GM18519 (cell line): ENCODE data around the gene LGR5.
"Not testable (repeated sequence)": the region's sequence is repeated elsewhere in the genome, so short reads cannot be mapped to it uniquely, and the experiment has no call there.

Source experiments
- ATAC-seq: cut with Tn5 transposase; IDR thresholded peaks from one replicate; pipeline ENCODE4 v1.9.1; 2021; ENCODE audit warnings: mild to moderate bottlenecking, moderate library complexity; ENCODE audit not compliant: unreplicated experiment, low FRiP score

The LGR5 gene

GRCh38 chr12:71472441-71472911 lies 32.9 kb downstream of the LGR5 start:
- no peak for ATAC-seq

- no peak for ATAC-seq
Measured at GRCh38 chr12:71474791-71475190, 35.2 kb downstream of the LGR5 start.

DNA sequence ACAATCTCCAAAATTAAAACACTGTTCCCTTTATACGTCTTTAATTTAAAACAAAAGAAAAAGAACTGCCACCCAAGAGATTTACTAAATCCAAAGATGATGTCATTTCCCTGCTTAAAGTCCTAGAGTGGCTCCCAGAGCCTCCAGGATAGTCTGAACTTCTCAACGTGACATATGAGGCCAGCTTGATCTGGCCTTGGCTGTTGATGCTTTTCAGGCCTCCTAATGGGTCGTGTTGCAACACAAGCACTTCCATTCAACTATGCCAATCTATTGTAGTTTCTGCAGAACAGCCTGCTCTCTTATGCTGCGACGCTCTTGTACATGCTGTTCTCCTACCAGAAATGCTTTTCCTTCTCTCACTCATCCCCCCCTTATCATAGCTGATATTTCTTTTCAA lies 35.7 kb downstream of the LGR5 start:
- ATAC-seq = no peak

DNA sequence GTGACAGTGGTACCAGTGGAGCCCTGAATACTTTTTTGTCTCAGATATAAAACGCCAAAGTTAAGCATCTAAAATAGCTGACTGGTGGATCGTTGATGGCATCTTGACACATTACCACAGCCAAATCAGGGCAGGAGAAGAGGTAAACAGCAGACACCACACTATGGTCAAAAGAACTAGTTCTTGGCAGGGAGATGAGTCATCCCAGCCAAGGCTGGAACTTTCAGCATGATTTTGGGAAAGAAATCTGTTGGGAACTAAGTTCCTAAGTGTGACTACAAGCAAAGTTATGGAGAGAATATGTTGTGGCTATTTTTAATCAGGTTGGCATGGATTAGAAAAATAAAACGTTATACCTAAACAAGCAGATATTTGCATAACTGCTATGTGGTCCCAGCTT lies 36.9 kb downstream of the LGR5 start:
- ATAC-seq = no peak

- ATAC-seq = no peak
Measured at GRCh38 chr12:71477609-71478008, 38.0 kb downstream of the LGR5 start.

- ATAC-seq = no peak
Measured at GRCh38 chr12:71478270-71478669, 38.7 kb downstream of the LGR5 start.

DNA sequence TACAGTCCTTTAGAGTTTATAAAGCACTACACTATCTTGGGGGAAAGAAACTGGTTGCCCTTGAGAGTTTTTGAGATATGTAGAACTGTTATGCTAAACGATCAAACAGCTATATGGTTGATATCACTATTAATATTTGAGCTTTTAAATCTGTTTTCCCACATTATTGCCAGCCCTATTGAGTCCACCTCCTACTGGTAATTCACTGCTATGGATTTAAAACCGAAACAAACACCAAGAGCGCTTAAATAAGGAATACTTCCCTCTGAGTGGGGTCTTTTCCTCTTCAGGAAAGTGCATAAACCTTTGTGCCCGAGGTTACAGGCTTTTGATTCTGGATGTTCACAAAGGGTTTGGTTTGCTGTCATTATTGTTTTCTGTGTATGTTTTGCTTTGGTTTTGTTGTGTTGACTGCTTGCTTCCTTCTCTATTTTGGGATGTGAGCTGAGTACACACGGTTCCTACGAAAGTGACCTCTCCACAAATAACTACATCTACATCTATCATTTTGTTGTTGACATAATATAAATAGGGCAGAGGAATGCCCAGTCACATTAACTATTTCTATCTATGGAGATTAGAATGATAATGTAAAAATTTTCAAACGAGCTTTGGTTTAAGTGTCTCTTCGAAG lies 44.8 kb downstream of the LGR5 start:
- ATAC-seq = no peak

DNA sequence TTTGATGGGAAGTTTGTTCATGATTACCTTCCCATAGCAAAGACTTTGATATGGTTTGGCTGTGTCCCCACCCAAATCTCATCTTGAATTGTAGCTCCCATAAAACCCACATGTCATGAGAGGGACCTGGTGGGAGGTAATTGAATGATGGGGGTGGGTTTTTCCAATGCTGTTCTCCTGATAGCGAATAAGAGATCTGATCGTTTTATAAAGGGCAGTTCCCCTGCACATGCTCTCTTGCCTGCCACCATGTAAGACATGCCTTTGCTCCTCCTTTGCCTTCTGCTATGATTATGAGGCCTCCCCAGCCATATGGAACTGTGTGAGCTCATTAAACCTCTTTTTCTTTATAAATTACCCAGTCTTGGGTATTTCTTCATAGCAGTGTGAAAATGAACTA lies 51.2 kb downstream of the LGR5 start:
- ATAC-seq = not testable (repeated sequence)

DNA sequence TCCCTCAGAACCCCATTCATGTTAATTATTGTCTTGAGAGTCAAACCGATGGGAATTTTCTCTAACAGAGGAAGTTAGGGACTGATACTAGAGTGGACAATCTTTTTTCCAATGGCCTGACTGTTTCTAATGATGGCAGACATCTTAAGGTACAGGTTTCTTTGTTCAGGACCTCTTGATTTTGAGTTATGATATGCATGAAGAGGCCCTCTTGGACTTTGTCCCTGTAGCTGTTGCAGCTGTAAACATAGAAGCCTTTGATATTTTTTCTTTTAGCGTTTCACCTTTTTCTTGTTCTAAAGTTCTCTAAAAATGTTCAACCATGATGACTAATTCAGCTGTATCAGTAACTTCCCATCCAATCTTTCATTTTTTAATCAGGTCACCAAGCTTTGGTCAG lies 53.0 kb downstream of the LGR5 start:
- no peak for ATAC-seq

DNA sequence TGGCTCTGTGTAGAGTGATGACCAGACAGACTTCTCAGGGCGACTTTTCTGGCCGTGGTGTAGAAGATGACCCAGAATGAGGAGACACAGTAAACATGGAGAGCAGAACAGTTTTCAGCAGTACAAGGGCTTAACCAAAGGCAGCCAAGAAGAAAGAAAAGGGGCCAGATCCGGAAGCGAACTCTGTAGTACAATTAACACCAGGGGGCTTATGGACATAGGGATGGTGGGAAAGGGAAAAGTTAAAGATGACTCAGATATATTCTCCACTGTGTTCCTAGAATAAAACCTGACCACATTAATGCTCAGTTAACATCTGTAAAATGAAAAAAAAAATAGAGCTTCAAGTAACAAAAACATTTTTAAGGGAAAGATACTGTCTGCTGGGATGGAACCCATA lies 60.2 kb downstream of the LGR5 start:
- no peak for ATAC-seq

GRCh38 chr12:71503579-71504391 lies 64.2 kb downstream of the LGR5 start:
- ATAC-seq = no peak

- no peak for ATAC-seq
Measured at GRCh38 chr12:71504476-71504875, 64.9 kb downstream of the LGR5 start.

- no peak for ATAC-seq
Measured at GRCh38 chr12:71509705-71510104, 70.1 kb downstream of the LGR5 start.

- no peak for ATAC-seq
Measured at GRCh38 chr12:71517145-71517846, 77.7 kb downstream of the LGR5 start.

DNA sequence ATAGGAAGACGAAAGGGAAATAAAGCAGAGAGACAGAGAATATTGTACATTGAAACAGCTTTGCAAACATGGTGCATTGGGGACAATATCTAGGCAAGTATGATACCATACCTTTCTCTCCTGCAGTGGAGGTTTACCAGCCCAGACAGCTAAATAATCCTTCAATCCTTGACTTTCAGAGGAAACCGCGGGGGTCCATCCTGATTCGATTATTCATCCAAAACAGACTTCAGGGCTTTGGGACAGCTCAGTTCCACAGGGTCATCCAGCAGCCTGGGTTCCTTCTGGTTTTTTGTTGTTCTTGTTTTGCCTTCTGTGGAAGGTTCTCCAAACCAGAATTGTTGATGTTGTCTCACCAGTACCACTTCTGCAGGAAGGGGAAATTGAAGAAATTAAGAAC lies 81.5 kb downstream of the LGR5 start:
- no peak for ATAC-seq

- no peak for ATAC-seq
Measured at GRCh38 chr12:71524626-71525025, 85.0 kb downstream of the LGR5 start.

GRCh38 chr12:71533703-71534102 lies 94.1 kb downstream of the LGR5 start:
- no peak for ATAC-seq

DNA sequence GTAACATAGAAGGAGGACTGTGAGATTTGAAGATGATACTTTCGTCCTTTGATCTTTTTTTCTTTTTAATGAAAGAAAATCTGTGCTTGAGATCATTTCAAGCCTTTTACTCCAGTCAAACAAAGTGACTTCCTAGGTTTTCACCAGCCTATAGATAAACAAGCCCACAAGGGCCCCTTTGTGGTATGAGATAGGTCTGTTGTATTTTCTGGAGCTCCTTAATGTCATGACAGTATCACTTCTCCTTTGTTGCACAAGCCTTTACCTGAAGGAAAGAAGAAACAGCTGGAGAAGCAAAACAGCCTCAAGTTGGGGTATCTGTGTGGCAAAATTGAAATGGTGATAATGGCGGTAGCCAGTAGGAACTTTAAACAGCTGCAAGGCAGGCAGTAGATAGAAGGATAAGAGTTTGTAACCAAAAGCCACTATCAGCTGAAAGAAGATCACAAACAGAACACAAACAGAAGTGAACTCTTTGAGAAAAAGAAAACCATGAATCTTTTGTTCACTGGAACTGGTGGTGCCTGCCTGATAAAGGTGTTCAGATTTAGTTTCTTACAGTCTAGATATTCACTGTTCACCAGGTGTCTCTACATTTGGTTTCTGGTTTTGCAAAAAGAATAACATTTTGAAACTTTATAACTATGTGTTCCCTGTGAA lies 96.8 kb downstream of the LGR5 start:
- ATAC-seq = peak; percentile 59

- ATAC-seq = no peak
Measured at GRCh38 chr12:71536939-71537622, 97.5 kb downstream of the LGR5 start.

DNA sequence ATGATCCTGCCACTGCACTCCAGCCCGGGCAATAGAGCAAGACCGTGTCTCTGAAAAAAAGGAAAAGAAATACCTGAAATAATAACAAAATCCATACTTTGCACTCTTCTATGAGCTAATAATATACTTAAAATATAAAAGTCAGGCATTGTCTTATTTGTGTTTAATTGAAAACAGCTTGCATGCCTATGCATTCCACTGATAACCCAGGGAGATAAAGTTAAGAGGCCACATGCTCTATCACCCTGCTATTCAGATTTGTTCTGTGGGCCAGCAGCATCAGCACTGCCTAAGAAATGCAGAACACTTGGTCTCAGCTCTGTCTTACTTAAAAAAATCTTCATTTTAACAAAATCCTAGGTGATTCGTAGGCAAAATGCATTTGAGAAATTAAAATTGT lies 99.2 kb downstream of the LGR5 start:
- no peak for ATAC-seq
